Metanephros (tissue), 1 donor: ENCODE results near the gene THNSL1. TPM values are rescaled to one million over a fixed set of nuclear protein-coding genes. Genes with fewer than 3 reads are reported as not detected.

ENCODE experiments used
- total RNA-seq: library from RNA; depleted of rRNA; stranded (reverse); fragments of >200 nt; gene quantifications from one replicate; pipeline ENCODE4 v1.2.3, GENCODE V29; 2014

The THNSL1 gene, protein sequence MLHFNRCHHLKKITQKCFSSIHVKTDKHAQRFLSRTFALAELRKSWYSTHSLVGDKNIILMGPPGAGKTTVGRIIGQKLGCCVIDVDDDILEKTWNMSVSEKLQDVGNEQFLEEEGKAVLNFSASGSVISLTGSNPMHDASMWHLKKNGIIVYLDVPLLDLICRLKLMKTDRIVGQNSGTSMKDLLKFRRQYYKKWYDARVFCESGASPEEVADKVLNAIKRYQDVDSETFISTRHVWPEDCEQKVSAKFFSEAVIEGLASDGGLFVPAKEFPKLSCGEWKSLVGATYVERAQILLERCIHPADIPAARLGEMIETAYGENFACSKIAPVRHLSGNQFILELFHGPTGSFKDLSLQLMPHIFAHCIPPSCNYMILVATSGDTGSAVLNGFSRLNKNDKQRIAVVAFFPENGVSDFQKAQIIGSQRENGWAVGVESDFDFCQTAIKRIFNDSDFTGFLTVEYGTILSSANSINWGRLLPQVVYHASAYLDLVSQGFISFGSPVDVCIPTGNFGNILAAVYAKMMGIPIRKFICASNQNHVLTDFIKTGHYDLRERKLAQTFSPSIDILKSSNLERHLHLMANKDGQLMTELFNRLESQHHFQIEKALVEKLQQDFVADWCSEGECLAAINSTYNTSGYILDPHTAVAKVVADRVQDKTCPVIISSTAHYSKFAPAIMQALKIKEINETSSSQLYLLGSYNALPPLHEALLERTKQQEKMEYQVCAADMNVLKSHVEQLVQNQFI
- 9.4 TPM for total RNA-seq

DNA sequence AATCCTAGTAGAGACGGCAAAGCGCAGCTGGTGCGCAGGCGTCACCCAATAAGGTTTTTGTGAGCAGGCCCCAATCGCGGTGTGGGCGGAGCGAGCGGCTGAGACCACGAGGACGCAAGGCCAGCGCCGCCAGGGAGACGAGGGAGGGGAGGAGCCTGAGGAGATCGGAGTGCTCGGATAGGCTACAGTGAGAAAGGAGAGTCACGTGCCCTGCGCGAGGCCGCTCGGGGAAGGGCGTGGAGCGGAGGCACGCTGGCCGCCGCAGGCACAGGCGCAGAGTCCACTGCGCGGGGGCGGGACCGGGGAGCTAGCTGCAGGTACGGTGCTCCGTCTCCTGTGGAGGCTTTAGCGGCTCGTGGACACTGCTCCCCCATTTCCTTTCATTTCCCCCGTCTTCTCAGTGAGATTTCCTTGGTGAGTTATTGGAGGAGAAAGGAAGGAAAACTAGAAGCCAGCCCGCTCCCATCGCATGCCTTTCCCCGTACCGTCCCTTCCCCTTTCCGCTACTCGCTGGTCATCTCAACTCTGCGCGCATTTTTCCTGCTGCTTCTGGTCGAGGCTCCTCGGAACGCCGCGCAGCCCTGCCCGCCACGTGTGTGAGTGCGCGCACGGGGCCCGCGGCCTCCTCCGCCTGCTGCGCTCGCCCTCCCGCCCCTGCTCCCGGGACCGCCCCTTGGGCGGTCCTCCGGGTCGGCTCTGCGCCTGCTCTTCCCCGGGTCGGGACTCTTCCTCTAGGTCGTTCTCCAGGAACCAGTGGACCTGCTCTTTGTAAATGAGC lies at the start of gene THNSL1:
Gene THNSL1 (plus strand): TSS at position 237 of the 778 bp plus-strand sequence. CDS start 6,612 bp downstream, outside the sequence.

DNA sequence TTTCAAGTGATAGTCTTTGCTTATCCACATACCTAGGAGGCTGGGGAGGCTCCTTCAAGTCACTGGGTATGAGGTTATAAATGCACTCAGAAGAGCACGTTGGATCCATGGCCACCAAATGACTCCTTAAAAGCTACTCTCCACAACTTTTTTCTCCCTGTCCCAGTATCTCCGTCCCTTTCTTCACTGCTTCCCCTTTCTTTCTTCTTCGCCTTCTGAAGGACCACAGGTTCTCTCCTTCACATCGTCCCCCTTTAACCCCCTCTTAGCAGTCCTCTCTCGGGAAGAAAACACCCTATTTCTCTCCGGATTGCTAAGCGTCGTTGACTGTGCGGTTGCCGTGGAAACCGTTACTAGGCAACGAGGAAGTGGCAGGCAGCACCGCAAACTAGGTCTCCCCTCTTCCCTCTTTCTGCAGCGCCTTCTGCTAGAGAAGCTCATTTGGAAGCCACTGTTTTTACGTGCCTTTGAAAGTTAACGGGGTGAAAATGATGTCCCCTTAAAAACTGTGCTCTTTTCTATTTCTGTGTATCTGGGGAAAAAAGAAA lies 510 bp upstream of the THNSL1 start, which contains the start of gene ENKUR:
Gene ENKUR (minus strand): TSS at position 331 of the 548 bp plus-strand sequence. CDS start 222 bp downstream, at position 109.

Other genes starting within 250 kb of the THNSL1 start
- 18.7 TPM for gene PRTFDC1, start 64.0 kb upstream of the THNSL1 start, total RNA-seq
- 1.3 TPM for gene ENKUR, start 454 bp upstream of the THNSL1 start, total RNA-seq
- 0.18 TPM for gene GPR158, start 158.4 kb downstream of the THNSL1 start, total RNA-seq